Activated naive CD8-positive, alpha-beta T cell treated with anti-CD3 and anti-CD28 coated beads, Interleukin-2, amount 10 ng/mL, durations not matched to agents 7 days and 5 days (primary cell): ENCODE data around the gene AAK1. TPM values are rescaled to one million over a fixed set of nuclear protein-coding genes. Genes with fewer than 3 reads are reported as not detected.

Source experiments
- ATAC-seq: fragments of 150-1000 bp; cut with Tn5 transposase; one replicate; pipeline ENCODE4 v1.10.0; 2021; ENCODE audit warnings: low read depth, moderate library complexity
- POLR2A ChIA-PET: fragments of 350-600 bp; sonication (Branson Sonifier 250); formaldehyde crosslinking; loops from one replicate; lab custom pipeline; 2021; ENCODE audit warnings: antibody characterized with exemption; lab: Charles Lee
- DNase-seq: peaks from one replicate; pipeline ENCODE4 v3.0.0; 2021
- H3K27ac Mint-ChIP-seq: one replicate; pipeline ENCODE4 v1.8.0; 2022; ENCODE audit warnings: mild to moderate bottlenecking, mixed read lengths
- H3K27me3 Mint-ChIP-seq: one replicate; pipeline ENCODE4 v1.8.0; 2022; ENCODE audit warnings: mild to moderate bottlenecking, moderate library complexity, mixed read lengths
- H3K36me3 Mint-ChIP-seq: one replicate; pipeline ENCODE4 v1.8.0; 2021; ENCODE audit warnings: mild to moderate bottlenecking, mixed read lengths
- H3K4me1 Mint-ChIP-seq: one replicate; pipeline ENCODE4 v1.8.0; 2021; ENCODE audit warnings: mixed read lengths
- H3K4me3 Mint-ChIP-seq: one replicate; pipeline ENCODE4 v1.8.0; 2022; ENCODE audit warnings: mild to moderate bottlenecking, moderate library complexity, mixed read lengths
- H3K9me3 Mint-ChIP-seq: one replicate; pipeline ENCODE4 v1.8.0; 2021; ENCODE audit warnings: mixed read lengths
- total RNA-seq, 2 experiments: library from RNA; stranded (reverse); gene quantifications; one replicate each; pipeline ENCODE4 v1.2.3, GENCODE V29; 2021

AAK1 gene
- total RNA-seq, 2 experiments from 2014 or later = 143 to 144 TPM

- H3K4me1 Mint-ChIP-seq = peaks cover 2% of the 10 kb centered on the region
- H3K4me3 Mint-ChIP-seq = no peak overlapping the region
- H3K27ac Mint-ChIP-seq = no peak overlapping the region
- DNase-seq (no peak), ATAC-seq (no peak)
- H3K27me3 Mint-ChIP-seq = no peaks in the 10 kb centered on the region
- H3K36me3 Mint-ChIP-seq = peaks cover 14% of the 10 kb centered on the region
- H3K9me3 Mint-ChIP-seq = no peaks in the 10 kb centered on the region
- POLR2A ChIA-PET = no interaction called here
Observed at GRCh38 chr2:69416147-69416546, 227.4 kb downstream of the AAK1 start.

Other genes starting within 250 kb of the AAK1 start
- 10 to 100 TPM; 32.9 to 33.0 TPM for gene NFU1, start 206.3 kb downstream of the AAK1 start, total RNA-seq
- gene ANXA4, start 98.4 kb upstream of the AAK1 start, total RNA-seq = 10 to 100 TPM; 40.9 to 41.2 TPM
- gene GMCL1, start 185.9 kb upstream of the AAK1 start, total RNA-seq = 10 to 100 TPM; 26.0 to 30.0 TPM